GM18508 (cell line): ENCODE measurements around the gene LHX3.

Source experiments
- ATAC-seq: cut with Tn5 transposase; IDR thresholded peaks from one replicate; pipeline ENCODE4 v1.9.1; 2021; ENCODE audit warnings: moderate number of reproducible peaks; ENCODE audit not compliant: insufficient read depth, unreplicated experiment

Gene LHX3

GRCh38 chr9:136204838-136205706 lies at the start of gene LHX3:
Gene LHX3 (minus strand): TSS chr9:136205128. CDS start chr9:136205012, 116 bp downstream.
- ATAC-seq: no peak

GRCh38 chr9:136253246-136254130 lies 48.6 kb upstream of the LHX3 start:
- no peak for ATAC-seq

GRCh38 chr9:136252846-136253245 lies 47.9 kb upstream of the LHX3 start:
- ATAC-seq: no peak

- no peak for ATAC-seq
Measured at GRCh38 chr9:136252281-136252680, 47.4 kb upstream of the LHX3 start.

- no peak for ATAC-seq
Measured at GRCh38 chr9:136251264-136252115, 46.6 kb upstream of the LHX3 start.

- ATAC-seq: no peak
Measured at GRCh38 chr9:136250676-136251075, 45.7 kb upstream of the LHX3 start.

GRCh38 chr9:136249877-136250559 lies 45.1 kb upstream of the LHX3 start:
- ATAC-seq: no peak

GRCh38 chr9:136248951-136249876 lies 44.3 kb upstream of the LHX3 start:
- ATAC-seq: no peak

GRCh38 chr9:136247947-136248637 lies 43.2 kb upstream of the LHX3 start:
- no peak for ATAC-seq

GRCh38 chr9:136247551-136247916 lies 42.6 kb upstream of the LHX3 start:
- ATAC-seq: no peak

- no peak for ATAC-seq
Measured at GRCh38 chr9:136246849-136247550, 42.1 kb upstream of the LHX3 start.

- ATAC-seq: no peak
Measured at GRCh38 chr9:136245219-136246150, 40.6 kb upstream of the LHX3 start, which contains the start of gene QSOX2. Gene QSOX2 (minus strand): TSS chr9:136245812. CDS start chr9:136245803, 9 bp downstream.

- ATAC-seq: no peak
Measured at GRCh38 chr9:136244969-136245218, 40.0 kb upstream of the LHX3 start.

GRCh38 chr9:136244122-136244968 lies 39.4 kb upstream of the LHX3 start:
- no peak for ATAC-seq

- no peak for ATAC-seq
Measured at GRCh38 chr9:136243631-136244030, 38.7 kb upstream of the LHX3 start.
